Measurements from ENCODE around the gene BICC1.

GRCh38 chr10:58579011-58579655 is 66.5 kb downstream of the BICC1 start:
- TF ChIP-seq, protein P1, sequence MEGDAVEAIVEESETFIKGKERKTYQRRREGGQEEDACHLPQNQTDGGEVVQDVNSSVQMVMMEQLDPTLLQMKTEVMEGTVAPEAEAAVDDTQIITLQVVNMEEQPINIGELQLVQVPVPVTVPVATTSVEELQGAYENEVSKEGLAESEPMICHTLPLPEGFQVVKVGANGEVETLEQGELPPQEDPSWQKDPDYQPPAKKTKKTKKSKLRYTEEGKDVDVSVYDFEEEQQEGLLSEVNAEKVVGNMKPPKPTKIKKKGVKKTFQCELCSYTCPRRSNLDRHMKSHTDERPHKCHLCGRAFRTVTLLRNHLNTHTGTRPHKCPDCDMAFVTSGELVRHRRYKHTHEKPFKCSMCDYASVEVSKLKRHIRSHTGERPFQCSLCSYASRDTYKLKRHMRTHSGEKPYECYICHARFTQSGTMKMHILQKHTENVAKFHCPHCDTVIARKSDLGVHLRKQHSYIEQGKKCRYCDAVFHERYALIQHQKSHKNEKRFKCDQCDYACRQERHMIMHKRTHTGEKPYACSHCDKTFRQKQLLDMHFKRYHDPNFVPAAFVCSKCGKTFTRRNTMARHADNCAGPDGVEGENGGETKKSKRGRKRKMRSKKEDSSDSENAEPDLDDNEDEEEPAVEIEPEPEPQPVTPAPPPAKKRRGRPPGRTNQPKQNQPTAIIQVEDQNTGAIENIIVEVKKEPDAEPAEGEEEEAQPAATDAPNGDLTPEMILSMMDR (IDR thresholded peaks at IDR 0.05; ENCODE audit: insufficient read depth, low read length): no peak
- TF ChIP-seq, protein P2, sequence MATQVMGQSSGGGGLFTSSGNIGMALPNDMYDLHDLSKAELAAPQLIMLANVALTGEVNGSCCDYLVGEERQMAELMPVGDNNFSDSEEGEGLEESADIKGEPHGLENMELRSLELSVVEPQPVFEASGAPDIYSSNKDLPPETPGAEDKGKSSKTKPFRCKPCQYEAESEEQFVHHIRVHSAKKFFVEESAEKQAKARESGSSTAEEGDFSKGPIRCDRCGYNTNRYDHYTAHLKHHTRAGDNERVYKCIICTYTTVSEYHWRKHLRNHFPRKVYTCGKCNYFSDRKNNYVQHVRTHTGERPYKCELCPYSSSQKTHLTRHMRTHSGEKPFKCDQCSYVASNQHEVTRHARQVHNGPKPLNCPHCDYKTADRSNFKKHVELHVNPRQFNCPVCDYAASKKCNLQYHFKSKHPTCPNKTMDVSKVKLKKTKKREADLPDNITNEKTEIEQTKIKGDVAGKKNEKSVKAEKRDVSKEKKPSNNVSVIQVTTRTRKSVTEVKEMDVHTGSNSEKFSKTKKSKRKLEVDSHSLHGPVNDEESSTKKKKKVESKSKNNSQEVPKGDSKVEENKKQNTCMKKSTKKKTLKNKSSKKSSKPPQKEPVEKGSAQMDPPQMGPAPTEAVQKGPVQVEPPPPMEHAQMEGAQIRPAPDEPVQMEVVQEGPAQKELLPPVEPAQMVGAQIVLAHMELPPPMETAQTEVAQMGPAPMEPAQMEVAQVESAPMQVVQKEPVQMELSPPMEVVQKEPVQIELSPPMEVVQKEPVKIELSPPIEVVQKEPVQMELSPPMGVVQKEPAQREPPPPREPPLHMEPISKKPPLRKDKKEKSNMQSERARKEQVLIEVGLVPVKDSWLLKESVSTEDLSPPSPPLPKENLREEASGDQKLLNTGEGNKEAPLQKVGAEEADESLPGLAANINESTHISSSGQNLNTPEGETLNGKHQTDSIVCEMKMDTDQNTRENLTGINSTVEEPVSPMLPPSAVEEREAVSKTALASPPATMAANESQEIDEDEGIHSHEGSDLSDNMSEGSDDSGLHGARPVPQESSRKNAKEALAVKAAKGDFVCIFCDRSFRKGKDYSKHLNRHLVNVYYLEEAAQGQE (IDR thresholded peaks at IDR 0.05; ENCODE audit: insufficient replicate concordance, low read depth): no peak
- TF ChIP-seq GABPA (IDR thresholded peaks at IDR 0.05; ENCODE audit: low read depth) (no peak), POLR2AphosphoS5 (IDR thresholded peaks at IDR 0.05; ENCODE audit: low read depth) (no peak), SPI1 (IDR thresholded peaks at IDR 0.05; ENCODE audit: borderline replicate concordance, low read depth) (no peak)

Data from HL-60 (cell line).